Measurements from ENCODE around the gene MRPS6. TPM values are rescaled to one million over a fixed set of nuclear protein-coding genes. Genes with fewer than 3 reads are reported as not detected.

The MRPS6 gene
- total RNA-seq, 2 donors from 2014 or later, result 154 to 193 TPM

- peak overlapping the region; percentile 18 for H3K27ac Mint-ChIP-seq
- ATAC-seq (replicated peaks in 1 of 2) (peak in 1 of 2 donors; percentile 32), DNase-seq (no peak)
Observed at GRCh38 chr21:34042735-34043134, 30.6 kb upstream of the MRPS6 start.

DNA sequence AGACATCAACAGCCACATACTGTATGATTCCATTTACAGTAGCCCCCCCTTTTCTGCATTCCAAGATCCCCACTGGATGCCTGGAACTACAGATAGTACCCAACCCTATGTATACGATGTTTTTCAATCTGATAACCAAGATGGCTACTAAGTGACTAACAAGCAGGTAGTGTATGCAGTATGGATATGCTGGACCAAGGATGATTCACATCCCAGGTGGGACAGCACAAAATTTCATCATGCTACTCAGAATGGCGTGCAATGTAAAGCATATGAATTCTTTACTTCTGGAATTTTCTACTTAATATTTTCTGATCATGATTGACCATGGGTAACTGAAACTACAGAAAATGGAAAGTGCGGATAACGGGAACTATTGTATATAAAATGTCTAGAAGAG lies 30.0 kb upstream of the MRPS6 start:
- Mint-ChIP-seq H3K27me3 (ENCODE audit: low read depth) (no peaks in the 10 kb centered on the region), H3K4me3 (no peak overlapping the region), H3K9me3 (peaks cover 0 to 3% of the 10 kb centered on the region in 2 donors), H3K27ac (no peak overlapping the region), H3K4me1 (ENCODE audit: low read depth) (peaks cover 12% of the 10 kb centered on the region), H3K36me3 (ENCODE audit: insufficient read depth in 2 of 2) (no peaks in the 10 kb centered on the region)
- no peak for DNase-seq
- ATAC-seq (replicated peaks in 1 of 2), result no peak

More at GRCh38 chr21:34042735-34043134, 30.6 kb upstream of the MRPS6 start:
- peaks cover 12% of the 10 kb centered on the region for H3K4me1 Mint-ChIP-seq (ENCODE audit: low read depth)
- H3K27me3 Mint-ChIP-seq (ENCODE audit: low read depth), result no peaks in the 10 kb centered on the region
- H3K9me3 Mint-ChIP-seq, result no peaks in the 10 kb centered on the region
- H3K4me3 Mint-ChIP-seq, result no peak overlapping the region
- H3K36me3 Mint-ChIP-seq (ENCODE audit: insufficient read depth in 2 of 2), result no peaks in the 10 kb centered on the region

DNA sequence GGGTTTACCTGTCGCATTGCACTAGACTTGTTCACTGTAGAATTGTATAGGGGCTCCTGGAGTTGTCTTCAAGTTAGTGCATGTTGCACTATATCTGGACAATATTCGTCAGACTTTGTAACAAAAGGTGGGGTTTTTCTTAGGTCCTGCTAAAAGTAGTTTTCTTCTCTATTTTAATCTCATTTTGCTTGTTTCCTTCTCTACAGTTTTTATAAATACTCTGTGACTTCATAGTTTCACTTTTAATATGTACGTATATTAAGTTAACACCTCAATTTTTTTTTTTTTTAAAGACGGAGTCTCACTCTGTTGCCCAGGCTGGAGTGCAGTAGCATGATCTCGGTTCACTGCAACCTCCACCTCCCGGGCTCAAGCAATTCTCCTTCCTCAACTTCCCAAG lies 26.5 kb upstream of the MRPS6 start:
- H3K4me3 Mint-ChIP-seq, result peak overlapping the region; percentile 23 to 63
- H3K9me3 Mint-ChIP-seq, result peaks cover 0 to 3% of the 10 kb centered on the region in 2 donors
- H3K36me3 Mint-ChIP-seq (ENCODE audit: insufficient read depth in 2 of 2), result peaks cover 0 to 4% of the 10 kb centered on the region in 2 donors
- H3K27ac Mint-ChIP-seq, result no peak overlapping the region
- DNase-seq (no peak), ATAC-seq (replicated peaks in 1 of 2) (peak in 1 of 2 donors; percentile 28)
- H3K27me3 Mint-ChIP-seq (ENCODE audit: low read depth), result no peaks in the 10 kb centered on the region
- peaks cover 12% of the 10 kb centered on the region for H3K4me1 Mint-ChIP-seq (ENCODE audit: low read depth)

GRCh38 chr21:34047835-34048234 lies 25.5 kb upstream of the MRPS6 start:
- ATAC-seq (replicated peaks in 1 of 2) (no peak), DNase-seq (no peak)
- Mint-ChIP-seq H3K27me3 (ENCODE audit: low read depth) (no peaks in the 10 kb centered on the region), H3K9me3 (peaks cover 0 to 3% of the 10 kb centered on the region in 2 donors), H3K4me3 (no peak overlapping the region), H3K36me3 (ENCODE audit: insufficient read depth in 2 of 2) (peaks cover 0 to 4% of the 10 kb centered on the region in 2 donors), H3K4me1 (ENCODE audit: low read depth) (peaks cover 7% of the 10 kb centered on the region), H3K27ac (no peak overlapping the region)

DNA sequence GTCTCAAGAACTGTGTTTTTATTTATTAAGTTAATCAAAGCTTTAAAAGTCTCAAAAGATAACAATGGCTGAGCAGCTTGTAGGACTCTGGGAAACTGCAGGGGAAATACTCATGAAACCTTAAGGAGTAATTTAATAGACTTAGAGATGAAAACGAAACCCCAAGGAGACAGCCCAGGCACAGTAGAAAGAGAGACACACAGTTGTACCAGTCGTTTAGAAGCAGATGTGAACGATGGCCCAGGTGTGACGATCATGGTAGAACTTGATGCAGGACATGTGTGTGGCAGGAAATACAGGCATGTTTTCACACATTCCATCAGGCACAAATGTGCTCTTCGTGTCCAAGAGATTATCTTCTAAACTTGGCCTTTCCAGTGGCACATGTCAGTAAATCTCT lies 21.2 kb upstream of the MRPS6 start:
- no peak for ATAC-seq (replicated peaks in 1 of 2)
- no peaks in the 10 kb centered on the region for H3K27me3 Mint-ChIP-seq (ENCODE audit: low read depth)
- no peak overlapping the region for H3K27ac Mint-ChIP-seq
- peaks cover 2 to 3% of the 10 kb centered on the region in 2 donors for H3K9me3 Mint-ChIP-seq
- DNase-seq, result no peak
- peaks cover 0 to 4% of the 10 kb centered on the region in 2 donors for H3K36me3 Mint-ChIP-seq (ENCODE audit: insufficient read depth in 2 of 2)
- peaks cover 6% of the 10 kb centered on the region for H3K4me1 Mint-ChIP-seq (ENCODE audit: low read depth)
- no peak overlapping the region for H3K4me3 Mint-ChIP-seq

DNA sequence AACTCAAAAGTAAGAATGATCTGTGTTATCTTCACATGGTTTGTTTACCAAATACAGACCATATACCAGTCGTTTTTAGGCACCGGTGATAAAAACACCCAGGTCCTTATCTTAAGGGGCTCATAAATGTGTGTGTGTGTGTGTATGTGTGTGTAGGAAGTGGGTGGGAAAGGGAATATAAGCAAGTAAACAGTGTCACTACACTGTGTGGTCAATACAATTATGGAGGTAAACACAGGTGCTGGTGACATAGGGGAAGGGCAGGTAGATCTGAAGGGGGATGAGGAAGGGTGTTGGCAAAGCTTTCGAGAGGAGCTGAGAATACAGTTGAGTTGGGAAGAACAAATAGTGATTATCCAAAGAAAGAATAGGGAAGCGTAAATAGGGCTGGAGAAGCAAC lies 19.1 kb upstream of the MRPS6 start:
- H3K9me3 Mint-ChIP-seq, result peaks cover 0 to 2% of the 10 kb centered on the region in 2 donors
- H3K36me3 Mint-ChIP-seq (ENCODE audit: insufficient read depth in 2 of 2), result no peaks in the 10 kb centered on the region
- no peak for DNase-seq
- H3K27ac Mint-ChIP-seq, result no peak overlapping the region
- H3K4me3 Mint-ChIP-seq, result no peak overlapping the region
- ATAC-seq (replicated peaks in 1 of 2), result no peak
- H3K27me3 Mint-ChIP-seq (ENCODE audit: low read depth), result no peaks in the 10 kb centered on the region
- H3K4me1 Mint-ChIP-seq (ENCODE audit: low read depth), result peaks cover 5% of the 10 kb centered on the region

DNA sequence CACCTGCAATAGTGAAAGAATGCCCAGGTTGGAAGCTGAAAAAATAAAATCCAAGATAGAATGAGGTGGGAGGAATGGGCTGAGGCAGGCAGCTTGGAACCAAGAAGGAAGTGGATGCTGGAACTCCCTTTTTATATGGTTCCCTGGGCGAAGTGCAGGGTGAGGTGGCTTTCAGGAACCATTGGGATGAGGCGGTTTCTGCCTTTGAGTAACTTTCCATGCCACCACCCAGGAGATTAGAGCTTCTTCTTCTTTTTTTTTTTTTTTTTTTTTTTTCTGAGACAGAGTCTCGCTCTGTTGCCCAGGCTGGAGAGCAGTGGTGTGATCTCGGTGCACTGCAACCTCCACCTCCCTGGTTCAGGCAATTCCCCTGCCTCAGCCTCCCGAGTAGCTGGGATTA lies 17.8 kb upstream of the MRPS6 start:
- no peak for ATAC-seq (replicated peaks in 1 of 2)
- Mint-ChIP-seq H3K27ac (no peak overlapping the region), H3K27me3 (ENCODE audit: low read depth) (no peaks in the 10 kb centered on the region), H3K4me3 (no peak overlapping the region), H3K4me1 (ENCODE audit: low read depth) (peaks cover 5% of the 10 kb centered on the region), H3K9me3 (peaks cover 0 to 2% of the 10 kb centered on the region in 2 donors), H3K36me3 (ENCODE audit: insufficient read depth in 2 of 2) (no peaks in the 10 kb centered on the region)
- DNase-seq, result no peak

- H3K4me3 Mint-ChIP-seq, result no peak overlapping the region
- H3K27me3 Mint-ChIP-seq (ENCODE audit: low read depth), result peaks cover 8% of the 10 kb centered on the region
- no peaks in the 10 kb centered on the region for H3K4me1 Mint-ChIP-seq (ENCODE audit: low read depth)
- no peak for DNase-seq
- H3K27ac Mint-ChIP-seq, result no peak overlapping the region
- ATAC-seq (replicated peaks in 1 of 2), result no peak
- H3K9me3 Mint-ChIP-seq, result peaks cover 3 to 4% of the 10 kb centered on the region in 2 donors
- H3K36me3 Mint-ChIP-seq (ENCODE audit: insufficient read depth in 2 of 2), result peaks cover 0 to 3% of the 10 kb centered on the region in 2 donors
Observed at GRCh38 chr21:34061983-34062382, 11.4 kb upstream of the MRPS6 start.

DNA sequence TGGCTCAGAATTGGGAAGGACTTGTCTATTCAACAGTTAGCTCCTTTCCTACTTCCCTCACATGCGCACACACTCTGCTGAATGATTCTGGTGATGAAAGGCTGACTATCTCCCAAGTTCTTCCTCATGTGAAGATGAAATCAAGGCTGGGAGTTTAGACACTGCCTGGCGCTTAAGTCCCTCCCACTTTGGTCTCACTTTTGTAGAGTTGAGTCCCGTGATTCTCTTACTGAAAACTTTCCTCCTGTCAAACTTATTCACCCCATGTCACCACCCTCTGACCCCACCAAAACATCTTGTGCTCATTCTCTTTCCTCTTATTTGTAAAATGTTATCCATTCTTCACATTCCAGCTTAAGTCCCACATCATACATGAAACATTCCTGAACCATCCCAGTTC lies 8.4 kb upstream of the MRPS6 start:
- Mint-ChIP-seq H3K36me3 (ENCODE audit: insufficient read depth in 2 of 2) (peaks cover 0 to 3% of the 10 kb centered on the region in 2 donors), H3K27ac (no peak overlapping the region)

DNA sequence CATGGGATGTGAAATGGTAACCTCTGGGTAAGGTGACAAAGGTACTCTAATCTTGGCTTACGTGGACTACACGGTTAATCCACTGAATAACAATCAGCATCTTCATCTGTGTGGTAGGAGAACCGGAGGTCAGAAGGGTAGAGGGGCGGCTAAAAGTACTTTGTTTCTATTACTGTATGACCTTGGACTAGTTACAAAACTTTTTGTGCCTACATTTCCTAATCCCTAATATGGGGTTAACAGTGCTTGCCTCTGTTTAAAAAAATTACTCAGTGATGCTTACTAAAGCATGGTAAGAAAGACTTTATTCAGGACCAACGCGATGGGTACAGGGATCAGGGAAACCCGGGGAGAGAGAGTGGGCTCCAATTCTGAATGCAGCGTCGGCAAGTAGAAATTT lies 1.7 kb upstream of the MRPS6 start:
- peaks cover 8 to 18% of the 10 kb centered on the region in 2 donors for H3K36me3 Mint-ChIP-seq (ENCODE audit: insufficient read depth in 2 of 2)
- H3K4me3 Mint-ChIP-seq, result peak overlapping the region; percentile 79 to 84
- peaks cover 30% of the 10 kb centered on the region for H3K4me1 Mint-ChIP-seq (ENCODE audit: low read depth)
- ATAC-seq (replicated peaks in 1 of 2) (no peak), DNase-seq (no peak)
- no peaks in the 10 kb centered on the region for H3K9me3 Mint-ChIP-seq
- H3K27me3 Mint-ChIP-seq (ENCODE audit: low read depth), result no peaks in the 10 kb centered on the region
- peak overlapping the region; percentile 82 for H3K27ac Mint-ChIP-seq

More for the DNA sequence above, 8.4 kb upstream of the MRPS6 start:
- ATAC-seq (replicated peaks in 1 of 2) (no peak), DNase-seq (no peak)
- peaks cover 8% of the 10 kb centered on the region for H3K27me3 Mint-ChIP-seq (ENCODE audit: low read depth)
- H3K9me3 Mint-ChIP-seq, result peaks cover 3 to 4% of the 10 kb centered on the region in 2 donors
- no peak overlapping the region for H3K4me3 Mint-ChIP-seq
- no peaks in the 10 kb centered on the region for H3K4me1 Mint-ChIP-seq (ENCODE audit: low read depth)

DNA sequence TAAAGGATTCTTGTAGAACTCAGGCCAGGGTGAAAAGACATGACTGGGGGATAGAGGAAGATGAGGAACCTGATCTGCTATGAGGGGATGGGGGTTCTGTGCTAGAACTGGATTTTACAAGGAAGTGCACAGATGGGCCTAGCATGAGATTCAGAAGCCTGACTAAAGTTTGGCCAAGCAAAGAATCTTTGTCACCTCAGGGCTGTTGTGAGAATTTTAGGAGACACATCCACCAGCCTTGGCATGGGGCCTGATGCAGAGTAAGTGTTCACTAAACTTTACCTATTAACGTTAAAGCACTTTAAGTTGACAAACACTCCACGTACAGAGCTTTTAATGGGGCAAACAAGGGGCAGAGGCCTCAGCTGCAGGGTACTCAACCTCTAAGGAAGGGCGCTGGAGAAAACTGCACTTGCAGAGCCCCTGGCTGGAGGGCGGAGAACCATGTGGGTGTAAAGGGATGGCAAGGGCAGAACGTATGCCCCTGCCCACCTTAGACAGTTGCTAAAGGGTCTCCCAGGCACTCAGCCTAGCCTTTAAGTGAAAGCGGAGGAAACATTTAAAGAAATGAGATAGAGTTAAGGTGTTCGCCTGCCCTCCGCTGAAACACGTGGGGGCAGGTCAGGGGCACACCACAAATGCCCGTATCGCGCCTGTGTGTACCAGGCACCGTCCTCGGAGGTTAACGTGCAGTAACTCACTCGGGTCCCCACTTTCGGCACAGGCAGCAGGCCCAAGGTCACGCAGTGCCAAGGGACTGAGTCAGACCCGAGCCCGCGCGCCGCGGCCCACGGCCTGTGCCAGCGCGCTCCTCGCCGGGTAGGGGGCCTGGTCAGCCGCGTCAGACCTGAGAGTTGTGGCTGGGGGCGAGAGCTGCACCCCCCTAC lies 990 bp upstream of the MRPS6 start:
- H3K4me1 Mint-ChIP-seq (ENCODE audit: low read depth), result peaks cover 36% of the 10 kb centered on the region
- H3K27me3 Mint-ChIP-seq (ENCODE audit: low read depth), result no peaks in the 10 kb centered on the region
- peak overlapping the region; percentile 79 to 84 for H3K4me3 Mint-ChIP-seq
- ATAC-seq (replicated peaks in 1 of 2) (peak; percentile 14 to 38), DNase-seq (peak in 1 of 2 donors; percentile 44)
- H3K27ac Mint-ChIP-seq, result peak overlapping the region; percentile 82
- H3K9me3 Mint-ChIP-seq, result no peaks in the 10 kb centered on the region
- H3K36me3 Mint-ChIP-seq (ENCODE audit: insufficient read depth in 2 of 2), result peaks cover 10 to 24% of the 10 kb centered on the region in 2 donors

DNA sequence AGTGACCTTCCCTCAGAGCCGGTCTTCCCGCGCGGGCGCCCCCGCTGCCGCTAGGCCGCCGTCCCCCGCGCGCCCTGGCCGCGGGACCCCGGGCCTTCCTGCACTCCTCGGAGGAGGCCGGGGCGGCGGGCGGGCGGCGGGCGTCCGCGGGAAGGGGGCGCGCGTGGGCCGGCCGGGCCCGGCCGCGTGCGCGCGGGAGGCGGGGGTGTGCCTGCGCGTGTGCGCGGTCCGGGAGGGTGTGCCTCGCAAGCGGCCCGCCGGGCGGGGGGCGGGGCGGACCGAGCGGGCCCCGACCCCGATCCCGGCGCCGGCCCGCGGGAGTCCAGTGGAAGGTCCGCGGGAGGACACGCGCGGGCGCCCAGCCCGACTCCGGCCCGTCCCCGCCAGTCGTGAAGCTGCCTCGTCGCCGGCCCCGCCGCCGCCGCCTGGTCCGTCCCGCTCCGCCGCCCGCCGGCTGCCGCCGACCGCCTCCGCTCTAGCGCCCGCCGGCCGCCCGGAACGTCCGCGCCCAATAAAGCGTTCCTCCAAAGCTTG lies 438 bp downstream of the MRPS6 start:
- peak overlapping the region; percentile 93 to 99 for H3K4me3 Mint-ChIP-seq
- H3K36me3 Mint-ChIP-seq (ENCODE audit: insufficient read depth in 2 of 2), result peaks cover 10 to 32% of the 10 kb centered on the region in 2 donors
- peaks cover 50% of the 10 kb centered on the region for H3K4me1 Mint-ChIP-seq (ENCODE audit: low read depth)
- H3K27ac Mint-ChIP-seq, result peak overlapping the region; percentile 99
- DNase-seq (peak in 1 of 2 donors; percentile 57), ATAC-seq (replicated peaks in 1 of 2) (peak; percentile 56 to 64)
- H3K9me3 Mint-ChIP-seq, result no peaks in the 10 kb centered on the region
- H3K27me3 Mint-ChIP-seq (ENCODE audit: low read depth), result no peaks in the 10 kb centered on the region

DNA sequence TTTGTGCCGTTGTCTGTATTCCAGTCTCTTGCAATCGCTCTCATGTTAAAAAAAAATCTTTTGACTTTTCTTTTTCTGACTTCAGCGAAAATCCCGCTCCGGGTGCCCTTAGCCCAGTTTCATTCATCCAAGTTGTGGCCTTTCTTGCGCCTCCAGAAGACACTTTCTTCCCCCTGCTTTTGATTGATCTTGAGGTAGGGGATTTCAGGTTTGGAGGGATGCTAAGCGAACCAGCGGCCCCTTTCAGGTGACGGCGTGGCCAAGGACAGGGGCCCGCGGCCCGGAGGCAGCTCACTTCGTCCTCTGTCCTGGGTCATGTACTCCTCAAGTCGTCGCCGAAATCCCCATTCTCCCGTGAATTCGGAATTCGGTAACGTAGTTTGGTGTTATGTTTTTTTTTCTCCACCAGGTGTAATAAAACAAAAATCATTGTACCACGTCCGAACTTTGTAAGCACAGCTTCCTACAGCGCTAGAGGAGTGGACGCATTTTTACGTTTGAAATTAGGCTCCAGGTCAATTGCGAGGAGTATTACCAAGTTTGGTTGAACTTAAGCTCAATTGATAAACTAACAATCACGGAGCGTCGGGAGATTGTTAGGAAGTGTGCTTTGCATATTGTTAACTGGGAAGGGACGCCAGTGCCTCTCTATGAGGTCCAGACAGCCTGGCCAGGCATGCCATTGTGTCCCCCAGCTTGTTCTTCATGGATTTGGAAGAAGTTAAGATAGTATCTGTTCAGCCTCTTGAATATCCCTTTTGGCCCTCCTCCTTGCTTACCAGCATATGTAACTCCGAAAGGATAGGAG lies 1.1 kb downstream of the MRPS6 start:
- Mint-ChIP-seq H3K4me3 (peak overlapping the region; percentile 93 to 99), H3K27ac (peak overlapping the region; percentile 99), H3K4me1 (ENCODE audit: low read depth) (peaks cover 57% of the 10 kb centered on the region), H3K36me3 (ENCODE audit: insufficient read depth in 2 of 2) (peaks cover 10 to 35% of the 10 kb centered on the region in 2 donors), H3K9me3 (no peaks in the 10 kb centered on the region), H3K27me3 (ENCODE audit: low read depth) (no peaks in the 10 kb centered on the region)
- DNase-seq, result peak; percentile 23 to 25
- no peak for ATAC-seq (replicated peaks in 1 of 2)

Data from activated T-cell treated with anti-CD3 and anti-CD28 coated beads, Interleukin-2, amount 50 U/mL, for 72 hours (primary cell).